ENCODE measurements around the gene TNS3.

TNS3 gene

GRCh38 chr7:47377741-47378140 lies 204.2 kb downstream of the TNS3 start:
- DNase-seq: no peak

- no peak for DNase-seq
Measured at GRCh38 chr7:47376991-47377616, 204.8 kb downstream of the TNS3 start.

DNA sequence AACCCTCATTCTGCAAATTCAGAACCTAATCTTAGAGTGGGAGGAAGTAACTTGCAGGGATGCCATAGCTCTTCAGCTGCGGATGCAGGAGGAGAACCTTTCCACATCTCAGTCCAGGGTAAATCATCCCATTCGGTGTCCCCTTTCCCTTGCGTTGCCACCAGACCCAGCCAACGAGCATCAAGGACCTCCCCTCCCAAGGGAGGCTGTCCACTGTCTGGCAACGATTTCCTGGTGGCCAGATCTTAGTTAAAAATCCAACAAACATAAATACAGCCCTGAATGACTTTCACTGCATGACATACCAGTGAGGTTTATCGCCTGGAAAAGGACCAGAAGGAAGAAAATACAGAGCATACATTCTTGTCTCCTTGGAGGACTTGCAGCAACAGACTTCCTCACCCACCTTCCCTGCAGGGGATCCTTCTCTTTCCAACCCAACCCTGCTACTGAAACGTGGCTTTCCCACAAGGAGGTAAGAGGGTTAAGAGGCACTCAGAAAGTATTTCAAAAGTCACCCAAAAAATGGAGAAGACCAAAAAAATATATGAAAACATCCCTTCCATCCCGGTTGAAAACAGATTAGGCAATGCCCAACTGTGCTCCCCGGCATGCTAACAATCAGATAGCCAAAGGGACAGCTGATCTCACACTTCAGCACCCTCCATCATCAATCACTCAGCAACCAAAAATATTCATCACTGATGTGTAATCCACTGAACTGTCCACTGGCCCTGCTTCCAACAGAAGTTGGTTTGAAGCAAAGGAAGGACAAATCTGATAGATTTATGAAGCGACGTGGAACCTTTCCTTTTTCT lies 206.6 kb downstream of the TNS3 start:
- no peak for DNase-seq

DNA sequence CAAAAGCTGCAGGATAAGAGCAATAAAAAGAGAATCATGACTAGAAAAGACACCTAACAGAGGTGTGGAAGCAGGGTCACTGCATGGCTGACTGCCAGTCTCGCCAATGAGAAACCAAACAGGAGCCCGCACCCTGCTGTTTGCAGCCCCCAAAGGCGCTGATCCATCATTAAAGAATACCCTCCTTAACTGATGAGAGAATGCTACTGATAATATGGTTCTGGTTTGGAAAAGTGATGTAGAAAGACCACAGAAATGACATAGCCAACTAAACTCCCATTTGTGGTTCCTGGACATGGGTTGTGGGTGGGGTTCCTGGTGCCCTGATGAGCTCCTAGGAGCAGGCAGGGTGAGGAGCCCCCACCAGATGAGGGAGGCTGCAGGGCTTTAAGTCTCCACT lies 207.4 kb downstream of the TNS3 start:
- DNase-seq: no peak

GRCh38 chr7:47373871-47374451 lies 207.9 kb downstream of the TNS3 start:
- DNase-seq: no peak

DNA sequence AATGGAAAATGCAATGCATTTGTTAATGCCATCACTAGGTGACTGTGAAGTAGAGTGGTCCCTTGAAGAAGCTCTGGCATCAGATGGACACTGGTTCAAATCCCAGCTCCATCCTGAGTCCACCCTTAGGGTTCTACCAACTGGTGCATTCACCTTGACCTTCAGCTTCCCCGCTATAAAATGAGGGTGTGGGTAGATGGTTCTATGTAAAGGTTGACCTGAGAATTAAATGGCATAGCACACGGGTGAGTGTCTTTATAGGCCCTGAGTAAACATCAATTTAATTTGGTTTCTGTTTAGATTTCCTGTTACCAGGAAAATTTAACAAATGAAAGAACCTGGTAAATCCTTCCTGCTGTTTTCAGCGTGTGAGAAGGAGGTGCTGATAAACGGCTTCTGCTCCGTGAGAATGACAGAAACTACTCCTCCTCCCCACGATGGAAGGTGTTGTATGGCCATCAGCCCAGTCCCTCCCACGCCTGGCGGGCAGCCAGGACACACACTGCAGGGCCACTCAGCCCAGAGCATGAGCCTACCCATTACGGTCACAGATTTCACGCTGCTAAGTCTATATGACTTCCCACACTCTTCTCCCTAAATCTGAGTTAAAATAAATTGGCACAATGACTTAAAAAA lies 210.1 kb downstream of the TNS3 start:
- no peak for DNase-seq

DNA sequence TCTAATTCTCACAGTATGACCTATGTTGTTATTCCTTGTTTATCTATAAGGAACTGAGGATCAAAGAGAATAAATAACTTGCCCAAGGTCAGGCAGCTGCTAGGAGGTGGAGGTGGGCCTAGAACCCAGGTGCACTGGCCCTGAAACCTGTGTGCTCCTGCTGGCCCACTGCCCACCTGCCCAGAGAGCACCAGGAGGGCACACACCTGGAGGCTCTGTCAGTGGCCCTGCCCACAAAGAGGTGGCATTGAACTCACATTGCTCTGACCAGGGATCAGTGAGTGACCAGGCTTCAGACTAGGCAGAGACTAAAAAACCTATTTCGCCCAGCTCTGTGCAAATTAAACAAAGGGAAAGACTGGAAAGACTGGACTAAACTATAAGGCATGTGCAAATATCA lies 210.6 kb downstream of the TNS3 start:
- no peak for DNase-seq

DNA sequence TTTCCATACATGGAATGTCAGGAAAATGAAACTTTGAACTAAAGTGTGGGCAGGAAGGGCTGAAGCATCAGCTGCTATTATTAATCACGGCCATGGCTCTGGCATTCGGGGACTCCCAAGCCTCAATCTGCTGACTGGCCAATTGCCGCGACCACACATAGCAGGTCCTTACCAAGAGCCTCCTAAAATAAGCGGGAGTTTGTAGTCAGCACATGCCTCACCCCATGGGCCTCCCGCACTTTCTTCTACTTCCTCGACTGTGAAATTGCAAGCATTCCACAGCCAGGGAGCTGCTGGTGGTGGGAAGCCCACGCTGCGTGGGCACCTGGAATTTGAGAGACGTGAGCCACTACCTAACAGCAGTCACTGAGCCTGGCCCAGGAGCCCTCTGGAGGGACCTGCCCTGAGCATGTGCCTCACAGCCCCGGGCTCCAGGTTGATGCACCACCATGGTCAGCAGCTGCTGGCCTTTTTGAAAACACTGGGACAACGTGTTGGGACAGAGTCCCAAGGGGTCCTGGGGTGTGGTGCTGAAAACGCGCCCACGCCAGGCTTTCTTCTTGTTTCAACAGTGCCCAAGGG lies 211.4 kb downstream of the TNS3 start:
- no peak for DNase-seq

DNA sequence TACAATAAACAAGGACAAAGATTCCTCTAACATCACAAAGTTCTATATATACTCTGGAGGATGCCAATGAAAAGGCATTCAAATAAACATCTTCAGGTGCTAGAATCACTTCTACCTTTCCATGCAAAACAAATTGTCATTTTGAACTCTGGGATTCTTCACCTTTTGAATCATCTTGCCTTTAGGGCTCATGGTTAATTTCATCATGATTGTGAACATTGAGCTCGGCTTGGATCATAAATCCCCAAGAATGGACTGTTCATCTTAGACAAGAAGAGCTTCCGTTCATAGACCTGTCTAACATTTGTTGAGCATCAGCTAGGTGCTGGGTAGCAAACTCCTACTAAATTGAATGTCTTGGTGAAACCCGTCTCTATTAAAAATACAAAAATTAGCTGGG lies 212.2 kb downstream of the TNS3 start:
- no peak for DNase-seq

GRCh38 chr7:47368190-47368812 lies 213.6 kb downstream of the TNS3 start:
- no peak for DNase-seq

- DNase-seq: no peak
Measured at GRCh38 chr7:47367369-47367768, 214.5 kb downstream of the TNS3 start.

GRCh38 chr7:47366960-47367359 lies 215.0 kb downstream of the TNS3 start:
- DNase-seq: no peak

DNA sequence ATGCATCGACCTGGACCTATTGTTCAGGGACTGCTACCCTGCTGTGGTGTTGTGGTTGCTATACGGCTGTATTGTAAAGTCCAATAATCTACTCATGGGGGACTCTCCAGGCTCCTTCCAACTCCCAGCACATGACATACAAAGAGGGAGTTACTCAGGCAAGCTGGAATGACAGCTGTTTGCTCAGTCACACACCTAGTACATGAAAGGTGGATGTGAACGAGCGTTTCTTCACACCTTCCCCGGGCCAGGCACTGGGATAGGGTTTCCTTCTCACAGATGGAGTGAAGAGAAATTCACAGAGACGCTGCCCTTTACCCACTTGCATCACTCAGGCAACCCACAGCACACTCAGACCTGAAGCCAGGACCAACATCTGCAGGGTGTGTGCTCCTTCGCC lies 215.7 kb downstream of the TNS3 start:
- no peak for DNase-seq

DNA sequence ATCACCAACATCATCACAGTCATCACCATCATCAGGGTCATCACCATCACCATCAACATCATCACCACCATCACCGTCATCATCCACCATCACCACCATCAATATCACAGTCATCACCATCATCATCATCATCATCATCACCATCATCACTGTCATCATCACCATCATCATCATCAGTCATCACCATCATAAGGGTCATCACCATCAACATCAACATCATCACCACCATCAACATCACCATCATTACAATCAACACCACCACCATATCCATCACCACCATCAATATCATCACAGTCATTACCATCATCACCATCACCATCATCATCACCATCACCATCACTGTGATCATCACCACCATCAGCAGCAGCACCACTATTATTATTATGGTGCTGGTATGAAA lies 218.9 kb downstream of the TNS3 start:
- DNase-seq: no peak

- DNase-seq: no peak
Measured at GRCh38 chr7:47361746-47362215, 220.1 kb downstream of the TNS3 start.

GRCh38 chr7:47361236-47361635 lies 220.7 kb downstream of the TNS3 start:
- no peak for DNase-seq

GRCh38 chr7:47360301-47360900 lies 221.5 kb downstream of the TNS3 start:
- DNase-seq: no peak

DNA sequence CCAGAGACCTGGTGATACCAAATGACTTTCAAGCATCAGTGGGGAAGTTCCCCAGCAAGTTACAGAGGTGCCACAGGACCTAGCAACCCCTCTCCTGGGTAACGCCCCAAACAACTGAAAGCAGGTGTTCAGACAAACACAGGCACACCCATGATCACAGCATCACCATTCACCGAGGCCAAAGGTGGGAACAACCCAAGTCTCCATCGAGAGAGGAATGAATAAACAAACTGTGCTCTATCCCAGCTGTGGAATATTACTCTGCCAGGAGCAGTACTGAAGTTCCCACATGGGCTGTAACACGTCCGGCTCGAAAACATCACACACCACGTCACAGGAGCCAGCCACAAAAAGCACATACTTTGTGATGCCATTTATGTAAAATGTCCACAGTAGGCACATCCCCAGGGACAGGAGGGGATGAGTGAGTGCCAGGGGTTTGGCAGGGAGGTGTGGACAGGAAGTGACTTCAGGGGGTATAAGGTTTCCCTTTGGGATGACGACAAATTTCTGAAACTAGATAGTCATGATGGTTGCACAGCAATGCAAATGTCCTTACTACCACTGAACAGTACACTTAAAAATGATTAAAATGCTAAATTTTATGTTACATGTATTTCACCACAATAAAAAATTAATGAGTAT lies 222.8 kb downstream of the TNS3 start:
- no peak for DNase-seq

DNA sequence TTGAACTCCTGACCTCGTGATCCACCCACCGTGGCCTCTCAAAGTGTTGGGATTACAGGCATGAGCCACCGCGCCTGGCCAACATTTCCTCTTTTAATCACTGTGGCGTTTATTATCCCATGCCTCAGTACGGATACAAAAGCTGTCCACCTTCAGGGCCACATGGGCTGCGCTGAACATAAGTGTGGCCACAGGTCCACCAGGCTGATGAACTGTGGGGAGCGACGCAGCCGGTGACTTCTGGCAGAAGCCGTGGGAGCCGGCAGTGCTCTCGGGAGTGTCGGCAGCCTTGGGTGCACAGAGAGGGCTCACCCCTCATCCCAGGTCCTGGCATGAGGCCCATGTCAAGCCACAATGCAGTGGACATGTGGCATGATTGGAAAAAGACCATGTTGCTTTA lies 223.6 kb downstream of the TNS3 start:
- no peak for DNase-seq

DNA sequence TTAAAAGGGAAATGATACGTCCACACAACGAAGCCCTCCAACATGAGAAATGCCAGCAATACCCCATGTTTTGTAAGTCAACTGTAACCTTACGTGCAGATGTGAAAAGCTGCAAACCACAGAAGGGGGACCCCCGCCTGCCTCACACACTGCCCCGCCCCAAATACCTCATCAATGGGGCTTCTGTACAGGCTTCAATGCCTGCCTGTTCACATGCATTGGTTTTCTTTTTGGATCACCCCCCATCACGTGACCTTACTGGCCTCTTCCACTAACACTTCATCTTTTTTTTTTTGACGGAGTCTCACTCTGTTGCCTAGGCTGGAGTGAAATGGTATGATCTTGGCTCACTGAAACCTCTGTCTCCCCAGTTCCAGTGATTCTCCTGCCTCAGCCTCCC lies 224.0 kb downstream of the TNS3 start:
- DNase-seq: no peak

DNA sequence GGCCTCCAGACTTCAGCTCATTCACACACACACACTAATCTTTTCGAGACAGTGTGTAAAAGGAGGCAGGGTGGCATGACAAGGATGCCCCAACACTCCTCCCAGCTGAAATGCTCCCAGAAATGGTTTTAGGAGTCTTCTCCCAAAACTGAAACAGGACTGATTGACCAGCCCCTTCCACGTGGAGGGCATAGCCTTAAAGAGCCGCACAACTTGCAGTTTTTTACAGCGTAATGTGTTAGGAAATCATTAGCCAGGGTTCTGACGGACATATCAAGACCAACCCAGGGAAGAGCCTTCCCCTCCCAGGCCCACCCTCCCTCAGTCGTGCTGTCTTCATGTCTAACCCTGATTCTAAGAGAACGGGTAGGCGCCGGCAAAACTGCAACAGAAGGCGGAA lies 224.6 kb downstream of the TNS3 start:
- DNase-seq: no peak

DNA sequence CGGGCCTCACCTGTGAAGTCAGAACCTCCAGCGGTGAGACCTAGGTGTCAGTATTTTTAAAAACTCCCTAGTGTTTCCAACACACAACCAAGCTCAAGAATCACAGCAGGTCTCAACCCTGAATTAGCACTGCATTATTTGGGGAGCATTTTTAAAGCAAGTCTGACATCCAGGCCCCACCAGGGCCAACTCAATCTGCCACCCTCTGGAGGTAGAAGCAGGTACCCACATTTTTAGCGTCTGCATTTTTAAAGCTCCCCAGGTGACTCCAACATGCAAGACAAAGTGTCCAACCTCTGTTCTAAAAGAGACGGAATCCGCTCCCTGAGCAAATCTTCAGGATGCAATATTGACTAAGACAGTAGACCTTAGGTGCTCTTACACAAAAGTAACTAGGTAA lies 225.7 kb downstream of the TNS3 start:
- no peak for DNase-seq
